Posterior vena cava (tissue), 2 donors: ENCODE data around the gene LEFTY1. TPM values are rescaled to one million over a fixed set of nuclear protein-coding genes. Genes with fewer than 3 reads are reported as not detected.

Experiments used
- DNase-seq: peaks from one replicate; pipeline ENCODE4 v3.0.0-alpha.2; 2020; ENCODE audit warnings: low spot score
- intact Hi-C, 2 donors: fragments of 100-400 bp; cut with DNase I; formaldehyde crosslinking; loops; one replicate each; pipeline versions ENCODE4 v1.14.1 to v1.14.2; 2022 to 2023
- total RNA-seq, 2 donors: library from RNA; stranded (reverse); fragmentation: NEBNext Ultra II Directional; extraction: Animal tissue kit (Norgen Biotek cat#: 25700); gene quantifications; one replicate each; pipeline ENCODE4 v1.2.1, GENCODE V29; 2021
- donor health status: DM: yes; HTN: yes; CAD: no.
- donor health status: DM: yes; HTN: yes; CAD: no.

The LEFTY1 gene
- total RNA-seq, 2 donors from 2014 or later: 0.28 to 0.38 TPM

- DNase-seq: no peak
- intact Hi-C loops: loop anchor here in 1 of 2 donors (5.0 kb wide), 1 partner anchor 1427 kb away; no protein-coding TSS in a partner anchor
Measured at GRCh38 chr1:225879521-225880221, 9.3 kb downstream of the LEFTY1 start.

- DNase-seq: no peak
- intact Hi-C loops: loop anchor here in 1 of 2 donors (5.0 kb wide), 1 partner anchor 1426 kb away; no protein-coding TSS in a partner anchor
Measured at GRCh38 chr1:225878282-225878681, 10.7 kb downstream of the LEFTY1 start.

- peak; percentile 84 for DNase-seq
- intact Hi-C loops: loop anchor here in 1 of 2 donors (5.0 kb wide), 1 partner anchor 1425 kb away; no protein-coding TSS in a partner anchor
Measured at GRCh38 chr1:225877580-225877979, 11.4 kb downstream of the LEFTY1 start.

- DNase-seq: no peak
- intact Hi-C loops: loop anchor here in 1 of 2 donors (5.0 kb wide), 1 partner anchor 1425 kb away; no protein-coding TSS in a partner anchor
Measured at GRCh38 chr1:225876900-225877510, 11.9 kb downstream of the LEFTY1 start.

- no peak for DNase-seq
- intact Hi-C loops: loop anchor here in 1 of 2 donors (5.0 kb wide), 1 partner anchor 1423 kb away; no protein-coding TSS in a partner anchor
Measured at GRCh38 chr1:225875044-225875815, 13.7 kb downstream of the LEFTY1 start.

- no peak for DNase-seq
- intact Hi-C loops: no loop called here
Measured at GRCh38 chr1:225874431-225874830, 14.5 kb downstream of the LEFTY1 start.

GRCh38 chr1:225873281-225873850, 15.6 kb downstream of the LEFTY1 start:
- intact Hi-C loops: no loop called here
- DNase-seq: no peak

GRCh38 chr1:225872075-225872430, 16.9 kb downstream of the LEFTY1 start:
- intact Hi-C loops: no loop called here

GRCh38 chr1:225871359-225872074, 17.4 kb downstream of the LEFTY1 start:
- no peak for DNase-seq
- intact Hi-C loops: no loop called here

More at GRCh38 chr1:225872075-225872430, 16.9 kb downstream of the LEFTY1 start:
- DNase-seq: no peak

- DNase-seq: no peak
- intact Hi-C loops: no loop called here
Measured at GRCh38 chr1:225870911-225871310, 18.0 kb downstream of the LEFTY1 start.

- intact Hi-C loops: no loop called here
- no peak for DNase-seq
Measured at GRCh38 chr1:225868631-225869330, 20.2 kb downstream of the LEFTY1 start.

GRCh38 chr1:225866981-225867380, 22.0 kb downstream of the LEFTY1 start:
- intact Hi-C loops: no loop called here
- DNase-seq: no peak

- no peak for DNase-seq
- intact Hi-C loops: no loop called here
Measured at GRCh38 chr1:225866061-225866837, 22.7 kb downstream of the LEFTY1 start.

GRCh38 chr1:225865514-225865913, 23.4 kb downstream of the LEFTY1 start:
- intact Hi-C loops: no loop called here
- no peak for DNase-seq

GRCh38 chr1:225863167-225863566, 25.8 kb downstream of the LEFTY1 start:
- DNase-seq: no peak

GRCh38 chr1:225862581-225862950, 26.4 kb downstream of the LEFTY1 start:
- intact Hi-C loops: no loop called here
- DNase-seq: no peak

More at GRCh38 chr1:225863167-225863566, 25.8 kb downstream of the LEFTY1 start:
- intact Hi-C loops: no loop called here

- no peak for DNase-seq
- intact Hi-C loops: no loop called here
Measured at GRCh38 chr1:225861834-225862580, 26.9 kb downstream of the LEFTY1 start.
